GM21423 (cell line): Measurements from ENCODE around the gene RNU1-3.
"Not testable (repeated sequence)": the region's sequence is repeated elsewhere in the genome, so short reads cannot be mapped to it uniquely, and the experiment has no call there.

ENCODE experiments used
- ATAC-seq: cut with Tn5 transposase; IDR thresholded peaks from one replicate; pipeline ENCODE4 v1.9.1; 2021; ENCODE audit warnings: mild to moderate bottlenecking, moderate library complexity; ENCODE audit not compliant: unreplicated experiment

The RNU1-3 gene

DNA sequence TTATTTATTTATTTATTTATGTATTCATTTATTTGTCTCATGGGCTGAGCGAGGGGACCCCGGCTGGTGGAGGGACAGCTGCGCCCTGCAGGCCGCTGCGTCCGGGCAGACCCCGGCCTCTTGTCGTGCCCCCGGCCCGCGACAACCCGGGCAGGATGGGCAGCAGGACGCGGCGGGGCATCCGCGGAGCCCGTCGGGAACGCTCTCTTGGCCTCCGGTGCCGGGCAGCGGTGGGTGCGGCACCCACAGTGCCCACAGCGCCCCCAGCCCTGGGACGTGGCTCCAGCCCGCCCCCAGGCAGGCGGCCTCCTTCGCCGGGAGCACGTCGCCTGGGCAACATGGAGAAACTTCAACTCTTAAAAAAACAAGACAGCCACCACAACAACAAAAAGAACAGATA is 8.5 kb downstream of the RNU1-3 start:
- not testable (repeated sequence) for ATAC-seq

DNA sequence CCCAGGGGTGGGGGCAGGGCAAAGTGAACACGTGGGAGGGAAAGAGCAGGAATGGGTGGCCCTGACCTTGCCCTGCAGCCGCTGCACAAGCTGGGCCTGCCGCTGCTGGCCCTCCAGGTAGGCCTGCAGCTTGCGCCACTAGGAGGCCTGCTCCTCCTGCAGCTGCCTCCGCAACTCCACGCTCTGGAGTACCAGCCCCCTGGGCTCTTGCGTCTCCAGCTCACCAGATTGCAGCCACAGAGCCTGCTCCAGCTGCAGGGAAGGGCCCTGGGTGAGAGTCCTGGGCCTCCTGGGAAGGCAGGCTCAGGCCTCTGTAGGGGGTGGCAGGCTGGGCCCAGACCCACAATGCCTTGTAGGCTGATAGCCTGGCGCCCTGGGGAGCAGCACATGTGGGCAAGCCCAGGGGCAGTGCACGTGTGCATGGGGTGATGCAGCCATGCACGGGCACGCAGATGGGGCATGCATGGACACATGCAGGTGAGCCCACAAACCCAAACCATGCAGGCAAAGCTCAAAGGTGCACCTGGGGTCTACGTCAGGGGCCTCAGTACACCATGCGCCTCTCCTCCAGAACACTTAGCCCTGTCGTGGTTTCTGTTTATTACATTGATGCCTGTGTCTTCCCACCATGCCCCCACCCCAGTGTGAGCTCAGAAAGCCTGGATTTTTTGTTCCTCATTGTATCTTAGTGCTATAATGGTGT is 9.6 kb downstream of the RNU1-3 start:
- not testable (repeated sequence) for ATAC-seq

DNA sequence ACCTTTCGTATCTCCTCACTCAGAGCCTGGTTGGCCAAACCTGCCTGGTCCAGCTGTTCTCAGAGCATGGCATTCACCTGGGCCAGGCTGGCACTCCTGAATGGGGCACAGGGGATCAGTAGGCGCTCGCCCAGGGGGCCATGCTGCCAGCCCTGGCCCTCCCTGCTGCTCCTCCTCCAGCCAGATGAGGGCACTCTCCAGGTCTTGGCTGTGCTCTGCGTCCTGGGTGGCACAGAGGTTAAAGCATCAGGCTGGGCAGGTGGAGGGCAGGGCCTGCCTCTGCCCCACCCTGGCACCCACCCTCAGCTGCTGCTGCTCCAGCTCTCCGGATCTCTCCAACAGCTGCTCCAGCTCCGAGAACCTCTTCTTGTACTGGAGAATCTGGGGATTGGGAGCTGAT is 10.2 kb downstream of the RNU1-3 start:
- not testable (repeated sequence) for ATAC-seq

DNA sequence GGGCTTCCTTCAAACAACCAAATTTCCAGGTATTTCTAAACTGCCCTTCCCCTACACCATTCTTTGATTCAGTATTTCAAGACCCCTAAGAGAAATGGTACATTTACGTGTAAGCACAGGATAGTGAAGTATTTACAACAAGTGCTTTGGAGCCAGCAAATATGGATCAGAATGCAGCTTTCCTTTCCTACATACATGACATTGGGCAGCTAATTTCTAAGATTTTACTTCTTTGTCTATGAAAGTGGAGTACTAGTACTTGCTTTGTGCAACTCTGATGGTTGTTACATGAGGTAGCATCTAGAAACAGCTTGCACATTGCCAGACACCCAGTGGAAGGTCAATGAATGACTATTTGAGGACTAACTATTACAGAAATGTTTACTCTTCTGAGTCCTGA is 15.2 kb downstream of the RNU1-3 start:
- ATAC-seq = not testable (repeated sequence)

DNA sequence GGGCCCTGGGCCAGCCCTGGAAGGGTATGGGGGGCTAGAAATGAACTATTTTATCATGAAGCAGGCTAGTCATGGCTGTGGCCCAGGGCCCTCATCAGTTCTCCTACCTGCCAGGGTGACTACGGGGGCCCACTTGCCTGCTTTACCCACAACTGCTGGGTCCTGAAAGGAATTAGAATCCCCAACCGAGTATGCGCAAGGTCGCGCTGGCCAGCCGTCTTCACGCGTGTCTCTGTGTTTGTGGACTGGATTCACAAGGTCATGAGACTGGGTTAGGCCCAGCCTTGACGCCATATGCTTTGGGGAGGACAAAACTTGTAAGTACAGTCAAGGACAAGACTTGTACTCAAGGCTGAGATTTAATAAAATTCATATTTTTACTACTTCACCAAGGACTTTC is 16.8 kb downstream of the RNU1-3 start:
- ATAC-seq = not testable (repeated sequence)

DNA sequence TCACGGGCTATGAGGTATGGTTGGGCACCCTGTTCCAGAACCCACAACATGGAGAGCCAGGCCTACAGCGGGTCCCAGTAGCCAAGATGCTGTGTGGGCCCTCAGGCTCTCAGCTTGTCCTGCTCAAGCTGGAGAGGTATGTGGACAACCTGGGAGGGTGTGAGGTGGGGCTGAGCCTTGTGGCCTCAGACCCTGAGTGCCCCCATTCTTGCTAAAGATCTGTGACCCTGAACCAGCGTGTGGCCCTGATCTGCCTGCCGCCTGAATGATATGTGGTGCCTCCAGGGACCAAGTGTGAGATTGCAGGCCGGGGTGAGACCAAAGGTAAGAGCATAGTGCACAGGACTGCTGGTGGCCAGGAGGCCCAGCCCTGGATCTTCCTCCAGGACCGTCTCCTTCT is 17.4 kb downstream of the RNU1-3 start:
- ATAC-seq = not testable (repeated sequence)

DNA sequence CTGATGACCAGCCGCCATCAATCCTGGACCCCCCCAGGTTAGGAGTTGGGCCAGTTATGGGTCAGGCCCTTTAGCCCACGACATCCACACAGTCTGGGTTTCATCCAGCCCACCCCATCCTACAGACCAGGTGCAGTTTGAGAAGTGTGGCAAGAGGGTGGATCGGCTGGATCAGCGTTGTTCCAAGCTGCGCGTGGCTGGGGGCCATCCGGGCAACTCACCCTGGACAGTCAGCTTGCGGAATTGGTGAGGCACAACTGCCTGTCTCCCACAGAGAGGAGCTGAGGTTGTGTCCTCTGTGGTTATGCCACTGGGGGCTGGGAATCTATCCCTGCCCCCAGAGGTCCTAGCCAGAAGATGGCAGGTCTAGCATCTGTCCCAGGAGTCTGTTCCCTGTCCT is 18.0 kb downstream of the RNU1-3 start:
- ATAC-seq = not testable (repeated sequence)

DNA sequence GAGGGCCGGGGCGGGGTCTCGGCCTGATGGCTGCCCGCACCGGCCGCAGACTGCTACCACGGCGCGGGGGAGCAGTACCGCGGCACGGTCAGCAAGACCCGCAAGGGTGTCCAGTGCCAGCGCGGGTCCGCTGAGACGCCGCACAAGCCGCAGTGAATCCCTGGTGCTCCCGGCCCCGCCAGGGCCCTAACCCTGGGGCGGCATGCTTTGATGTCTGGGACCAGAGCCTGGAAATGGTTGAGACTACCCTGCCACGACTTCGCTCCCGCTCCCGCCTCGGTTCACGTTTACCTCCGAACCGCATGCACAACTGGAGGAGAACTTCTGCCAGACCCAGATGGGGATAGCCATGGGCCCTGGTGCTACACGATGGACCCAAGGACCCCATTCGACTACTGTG is 18.5 kb downstream of the RNU1-3 start:
- ATAC-seq = not testable (repeated sequence)

DNA sequence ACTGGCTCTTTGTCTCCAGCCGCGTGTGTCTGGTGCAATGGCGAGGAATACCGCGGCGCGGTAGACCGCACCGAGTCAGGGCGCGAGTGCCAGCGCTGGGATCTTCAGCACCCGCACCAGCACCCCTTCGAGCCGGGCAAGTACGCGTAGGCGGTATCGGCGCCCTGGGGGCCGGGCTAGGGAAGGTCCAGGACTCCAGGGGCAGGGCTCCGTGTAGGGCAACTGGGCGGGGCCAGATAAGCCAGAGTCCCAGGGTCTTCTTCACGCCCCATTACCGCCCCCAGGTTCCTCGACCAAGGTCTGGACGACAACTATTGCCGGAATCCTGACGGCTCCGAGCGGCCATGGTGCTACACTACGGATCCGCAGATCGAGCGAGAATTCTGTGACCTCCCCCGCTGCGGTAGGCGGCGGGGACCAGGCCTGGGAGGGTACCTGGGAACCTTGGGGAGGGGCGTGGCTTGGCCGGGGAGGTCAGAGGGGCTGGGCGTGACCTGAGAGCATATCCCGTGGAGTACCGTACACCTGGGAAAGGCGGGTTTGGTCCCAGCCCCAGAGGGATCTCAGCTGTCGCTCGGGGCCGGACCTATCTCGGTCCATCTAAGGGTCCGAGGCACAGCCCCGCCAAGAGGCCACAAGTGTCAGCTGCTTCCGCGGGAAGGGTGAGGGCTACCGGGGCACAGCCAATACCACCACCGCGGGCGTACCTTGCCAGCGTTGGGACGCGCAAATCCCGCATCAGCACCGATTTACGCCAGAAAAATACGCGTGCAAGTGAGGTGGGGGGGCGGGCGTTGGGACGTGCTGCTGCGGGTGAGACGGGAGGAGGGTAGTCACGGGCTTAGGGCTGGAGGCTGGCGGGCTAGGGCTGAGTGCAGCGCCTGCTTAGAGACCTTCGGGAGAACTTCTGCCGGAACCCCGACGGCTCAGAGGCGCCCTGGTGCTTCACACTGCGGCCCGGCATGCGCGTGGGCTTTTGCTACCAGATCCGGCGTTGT is 19.3 kb downstream of the RNU1-3 start:
- ATAC-seq = not testable (repeated sequence)

DNA sequence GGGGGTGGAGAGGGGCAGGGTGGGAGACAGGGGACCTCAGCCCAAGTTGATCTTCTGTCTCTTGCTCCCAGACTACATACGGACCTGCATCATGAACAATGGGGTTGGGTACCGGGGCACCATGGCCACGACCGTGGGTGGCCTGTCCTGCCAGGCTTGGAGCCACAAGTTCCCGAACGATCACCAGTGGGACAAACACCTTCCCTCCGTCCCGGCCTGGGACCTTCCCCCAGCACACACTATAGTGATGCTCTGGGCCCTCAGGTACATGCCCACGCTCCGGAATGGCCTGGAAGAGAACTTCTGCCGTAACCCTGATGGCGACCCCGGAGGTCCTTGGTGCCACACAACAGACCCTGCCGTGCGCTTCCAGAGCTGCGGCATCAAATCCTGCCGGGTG is 20.0 kb downstream of the RNU1-3 start:
- not testable (repeated sequence) for ATAC-seq

DNA sequence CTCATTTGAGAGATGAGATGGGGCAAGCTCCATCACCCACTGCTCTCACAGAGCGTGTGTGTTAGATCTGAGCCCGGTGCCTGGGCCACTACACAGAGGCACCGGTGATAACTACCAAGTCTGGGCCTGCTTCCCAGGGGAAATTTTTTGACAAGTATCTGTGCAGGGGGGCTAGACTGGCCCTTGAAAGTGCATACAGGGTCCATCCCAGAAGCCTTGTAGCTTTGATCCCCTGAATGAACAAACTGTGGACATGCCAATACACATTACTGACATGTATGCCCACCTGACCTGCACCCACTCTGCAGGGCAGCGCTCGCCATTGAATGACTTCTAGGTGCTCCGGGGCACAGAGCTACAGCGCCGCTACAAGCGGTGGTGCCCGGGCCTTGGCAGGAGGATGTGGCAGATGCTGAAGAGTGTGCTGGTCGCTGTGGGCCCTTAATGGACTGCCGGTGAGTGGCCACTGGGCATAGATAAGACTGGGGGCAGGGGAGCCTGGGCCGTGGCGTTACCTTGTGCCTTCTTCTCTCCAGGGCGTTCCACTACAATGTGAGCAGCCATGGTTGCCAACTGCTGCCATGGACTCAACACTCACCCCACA is 20.6 kb downstream of the RNU1-3 start:
- ATAC-seq = not testable (repeated sequence)

DNA sequence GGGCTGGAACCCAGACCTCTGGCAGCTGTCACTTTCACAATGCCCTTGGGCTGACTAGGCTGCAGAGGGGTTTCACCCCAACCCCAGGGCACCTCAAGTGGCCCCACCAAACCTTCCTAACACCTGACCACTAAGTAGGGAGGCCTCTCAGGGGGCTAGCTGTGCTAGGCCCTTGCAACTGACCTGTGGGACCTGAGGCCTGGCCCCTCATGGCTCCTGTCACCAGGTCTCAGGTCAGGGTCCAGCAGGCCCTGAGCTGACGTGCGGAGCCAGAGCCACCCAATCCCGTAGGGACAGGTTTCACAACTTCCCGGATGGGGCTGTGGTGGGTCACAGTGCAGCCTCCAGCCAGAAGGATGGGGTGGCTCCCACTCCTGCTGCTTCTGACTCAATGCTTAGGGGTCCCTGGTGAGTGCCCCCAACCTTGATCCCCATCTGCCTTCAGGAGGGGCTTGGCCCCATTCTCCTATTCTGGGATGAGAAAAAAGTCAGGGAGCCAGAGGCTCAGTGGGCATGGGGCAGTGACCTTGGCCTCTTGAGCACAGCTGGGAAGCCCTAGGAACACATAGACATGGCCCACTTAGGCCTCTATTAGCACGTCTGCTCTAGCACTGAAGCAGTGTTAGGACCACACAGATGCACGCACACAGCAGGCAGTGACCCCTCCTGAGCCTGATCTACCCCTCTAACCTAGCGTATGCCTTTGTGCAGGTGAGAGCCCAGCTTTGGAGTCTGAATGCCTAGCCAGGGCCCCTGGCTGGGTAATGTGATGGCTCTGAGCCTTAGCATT is 21.3 kb downstream of the RNU1-3 start:
- ATAC-seq = not testable (repeated sequence)

DNA sequence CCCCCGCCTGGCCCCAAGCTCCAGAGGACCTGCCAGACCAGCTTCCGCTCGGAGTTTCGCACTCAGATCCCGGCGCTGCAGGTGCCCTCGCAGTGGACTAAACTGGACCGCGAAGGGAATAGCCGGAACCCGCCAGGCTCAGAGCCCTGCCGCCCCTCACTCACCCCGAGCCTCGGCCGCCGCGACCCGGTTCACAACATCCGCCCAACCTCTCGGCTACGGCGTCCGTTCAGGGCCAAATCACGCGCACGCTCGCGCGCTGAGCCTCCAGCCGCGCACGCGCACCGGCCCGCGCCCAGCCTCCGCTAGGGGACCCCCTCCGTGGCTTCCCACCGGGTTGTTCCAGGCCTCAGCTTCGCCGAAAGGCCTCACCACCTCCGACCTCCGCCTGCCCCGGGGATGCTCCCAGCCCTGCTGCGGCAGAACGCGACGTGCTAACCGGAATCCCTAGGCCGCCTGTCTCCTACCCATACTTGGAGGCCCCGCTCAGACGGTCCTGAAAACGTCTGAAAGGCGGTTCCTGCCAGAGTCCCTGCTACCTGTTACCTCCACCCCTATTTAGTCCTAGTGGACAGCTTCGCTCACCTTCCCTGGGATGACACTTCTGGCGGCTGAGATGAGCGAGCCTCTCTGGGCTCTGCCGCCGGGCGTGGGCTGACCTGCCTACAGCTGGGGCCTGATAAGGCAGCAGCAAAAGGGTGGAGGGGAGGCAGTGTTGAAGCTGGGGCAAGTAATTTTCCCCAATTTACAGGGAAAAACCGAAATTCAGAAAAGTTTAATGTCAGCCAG is 22.1 kb downstream of the RNU1-3 start:
- peak; percentile 76 for ATAC-seq

DNA sequence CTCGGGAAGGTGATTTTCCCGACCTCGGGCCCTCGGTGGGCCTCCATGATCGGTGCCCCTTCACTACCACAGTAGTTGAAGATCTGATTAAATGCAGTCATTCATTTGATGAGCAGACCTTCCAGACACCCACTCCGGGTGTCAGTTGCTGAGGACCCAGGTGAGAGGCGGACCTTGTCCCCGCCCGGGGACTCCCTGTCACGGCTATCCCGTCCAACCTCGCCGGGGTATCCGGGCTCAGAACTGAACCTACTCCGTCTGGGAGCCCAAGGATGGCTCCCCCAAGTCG is 22.6 kb downstream of the RNU1-3 start:
- peak; percentile 26 for ATAC-seq

DNA sequence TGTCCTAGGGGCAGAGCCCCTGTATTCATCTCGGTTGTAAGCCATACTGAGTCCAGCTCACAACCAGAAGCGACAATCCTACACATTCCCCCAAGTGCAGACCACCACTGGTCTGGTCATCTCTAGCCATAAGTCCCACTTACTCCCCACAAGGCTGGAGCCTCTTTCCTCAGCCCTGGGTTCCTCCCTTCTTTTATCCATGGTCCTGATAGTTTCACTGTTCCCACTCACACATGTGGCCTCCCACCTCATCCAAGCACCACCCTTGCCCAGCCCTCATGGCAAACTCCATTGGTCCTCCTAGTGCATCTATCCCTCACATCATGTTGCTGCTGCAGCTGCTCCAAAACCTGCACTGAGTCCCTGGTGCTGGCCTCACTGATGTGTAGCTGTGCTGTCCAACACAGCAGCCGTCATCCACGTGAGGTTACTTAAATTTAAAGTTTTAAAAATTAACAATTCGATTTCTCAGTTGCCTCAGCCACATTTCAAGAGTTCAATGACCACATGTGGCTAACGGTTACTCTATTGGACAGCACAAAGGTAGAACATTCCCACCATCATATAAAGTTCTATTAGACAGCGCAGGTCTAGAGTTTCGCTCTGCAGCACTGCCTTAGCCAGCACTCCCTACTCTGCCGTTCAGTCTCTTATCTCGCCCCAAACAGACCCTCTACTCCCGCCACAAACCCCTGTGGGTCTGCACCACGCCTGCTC is 23.1 kb downstream of the RNU1-3 start:
- peak; percentile 10 for ATAC-seq

DNA sequence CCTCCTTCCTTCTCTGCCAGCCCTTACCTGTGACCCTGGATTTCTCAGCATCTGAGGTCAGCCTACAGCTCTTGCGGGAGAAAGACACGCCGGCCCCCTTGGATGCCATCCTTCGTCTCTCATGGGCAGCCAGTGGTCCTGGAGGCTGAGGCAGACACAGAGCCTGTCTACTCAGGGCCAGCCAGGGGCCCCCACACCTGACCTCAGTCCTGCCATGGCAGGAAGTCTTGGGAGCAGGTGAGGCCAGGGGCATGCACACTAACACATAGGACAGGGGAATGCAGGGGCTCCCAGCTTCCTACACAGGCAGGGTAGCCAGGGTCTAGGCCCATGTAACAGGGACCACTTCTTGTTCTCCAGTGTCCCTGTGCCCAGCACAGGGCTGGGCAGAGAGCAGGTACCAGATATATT is 23.7 kb downstream of the RNU1-3 start:
- ATAC-seq = not testable (repeated sequence)

DNA sequence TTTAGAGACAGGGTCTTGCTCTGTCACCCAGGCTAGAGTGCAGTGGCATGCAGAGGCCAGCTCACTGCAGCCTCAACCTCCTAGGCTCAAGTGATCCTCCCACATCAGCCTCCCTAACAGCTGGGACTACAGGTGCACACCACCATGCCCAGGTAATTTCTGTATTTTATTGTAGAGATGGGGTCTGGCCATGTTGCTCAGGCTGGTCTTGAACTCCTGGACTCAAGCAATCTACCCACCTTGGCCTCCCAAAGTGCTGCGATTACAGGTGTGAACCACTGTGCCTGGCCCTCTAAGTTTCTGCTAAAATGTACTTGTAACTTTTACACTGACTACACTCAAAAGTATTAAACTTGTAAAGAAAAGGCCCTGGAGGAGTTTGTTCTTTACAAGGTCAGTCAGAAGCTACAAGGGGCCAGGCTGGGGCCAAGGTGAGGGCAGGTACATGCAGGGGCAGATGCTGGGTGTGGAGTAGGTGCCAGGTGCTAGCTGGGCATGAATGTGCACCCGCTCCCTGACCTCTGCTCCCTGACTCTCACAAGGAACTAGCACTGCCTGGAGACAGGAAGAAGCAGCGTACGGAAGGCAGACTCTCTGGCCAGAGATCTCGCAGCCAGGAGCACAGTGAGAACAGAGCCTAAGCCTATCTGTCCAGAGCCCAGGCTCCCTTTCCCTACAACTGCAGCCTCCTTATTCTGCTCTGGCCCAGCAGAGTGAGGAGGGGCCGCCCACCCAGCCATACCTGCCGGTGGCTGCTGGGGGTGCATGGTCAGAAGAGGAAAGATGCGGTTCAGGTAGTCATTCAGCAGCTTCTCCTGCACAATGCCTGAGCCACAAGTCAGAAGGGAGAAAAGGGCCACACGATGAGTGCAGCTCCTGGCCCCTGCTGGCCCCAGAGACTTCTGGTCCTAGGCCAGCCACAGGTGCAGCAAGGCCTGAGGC is 24.5 kb downstream of the RNU1-3 start:
- not testable (repeated sequence) for ATAC-seq
